B cell (primary cell): ENCODE results near the gene ANKRD13D.

Experiments
- EZH2 ChIP-seq: IDR thresholded peaks from 2 replicates; pipeline ENCODE4 v1.6.1; 2012; ENCODE audit warnings: borderline replicate concordance, low read depth, mild to moderate bottlenecking, moderate library complexity, low read length; ENCODE audit not compliant: insufficient read depth, poor library complexity, severe bottlenecking
- TF ChIP-seq, protein P1 (sequence below): fragments of 200-600 bp; IDR thresholded peaks from one replicate; pipeline ENCODE4 v1.8.0; 2022; ENCODE audit warnings: antibody characterized with exemption, mild to moderate bottlenecking

DNA sequence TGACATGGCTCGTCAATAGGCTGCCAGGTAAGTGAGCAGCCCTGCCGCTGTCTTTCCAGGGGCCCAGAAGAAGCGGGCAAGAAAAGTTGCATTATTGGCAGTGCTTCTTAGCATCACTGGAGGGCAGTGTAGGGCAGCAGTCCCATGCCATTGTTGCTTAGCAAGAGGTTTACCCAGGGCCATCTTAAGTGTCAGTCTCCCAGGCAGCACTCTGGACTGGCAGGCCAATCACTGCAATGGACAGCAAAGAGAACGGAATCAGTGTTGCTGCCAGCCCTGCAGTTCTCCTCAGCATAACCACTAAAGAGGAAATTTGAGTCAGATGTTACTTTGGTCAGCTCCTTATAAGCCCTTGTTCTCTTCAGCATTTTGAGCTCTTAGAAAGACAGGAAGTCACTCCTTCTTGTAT lies 36.3 kb upstream of the ANKRD13D start:
- TF ChIP-seq, protein P1, sequence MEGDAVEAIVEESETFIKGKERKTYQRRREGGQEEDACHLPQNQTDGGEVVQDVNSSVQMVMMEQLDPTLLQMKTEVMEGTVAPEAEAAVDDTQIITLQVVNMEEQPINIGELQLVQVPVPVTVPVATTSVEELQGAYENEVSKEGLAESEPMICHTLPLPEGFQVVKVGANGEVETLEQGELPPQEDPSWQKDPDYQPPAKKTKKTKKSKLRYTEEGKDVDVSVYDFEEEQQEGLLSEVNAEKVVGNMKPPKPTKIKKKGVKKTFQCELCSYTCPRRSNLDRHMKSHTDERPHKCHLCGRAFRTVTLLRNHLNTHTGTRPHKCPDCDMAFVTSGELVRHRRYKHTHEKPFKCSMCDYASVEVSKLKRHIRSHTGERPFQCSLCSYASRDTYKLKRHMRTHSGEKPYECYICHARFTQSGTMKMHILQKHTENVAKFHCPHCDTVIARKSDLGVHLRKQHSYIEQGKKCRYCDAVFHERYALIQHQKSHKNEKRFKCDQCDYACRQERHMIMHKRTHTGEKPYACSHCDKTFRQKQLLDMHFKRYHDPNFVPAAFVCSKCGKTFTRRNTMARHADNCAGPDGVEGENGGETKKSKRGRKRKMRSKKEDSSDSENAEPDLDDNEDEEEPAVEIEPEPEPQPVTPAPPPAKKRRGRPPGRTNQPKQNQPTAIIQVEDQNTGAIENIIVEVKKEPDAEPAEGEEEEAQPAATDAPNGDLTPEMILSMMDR = peak; percentile 57
- no peak for TF ChIP-seq EZH2
